KOPT-K1 (cell line): Measurements from ENCODE around the gene EPS15.

Source experiments
- H3K27ac ChIP-seq: fragments of 200-600 bp; sonication (generic); 2 replicates; pipeline ENCODE4 v1.5.1; 2016; ENCODE audit warnings: antibody characterized with exemption, mild to moderate bottlenecking, low read depth, low read length; ENCODE audit not compliant: poor library complexity, severe bottlenecking
- H3K36me3 ChIP-seq: fragments of 200-600 bp; sonication (generic); 2 replicates; pipeline ENCODE4 v1.5.1; 2017; ENCODE audit warnings: antibody characterized with exemption, mild to moderate bottlenecking, low read length, moderate library complexity; ENCODE audit not compliant: insufficient read depth
- H3K9me3 ChIP-seq: fragments of 200-600 bp; sonication (generic); 2 replicates; pipeline ENCODE4 v1.5.1; 2017; ENCODE audit warnings: antibody characterized with exemption, low read length, mild to moderate bottlenecking; ENCODE audit not compliant: insufficient read depth, poor library complexity, severe bottlenecking

The EPS15 gene

DNA sequence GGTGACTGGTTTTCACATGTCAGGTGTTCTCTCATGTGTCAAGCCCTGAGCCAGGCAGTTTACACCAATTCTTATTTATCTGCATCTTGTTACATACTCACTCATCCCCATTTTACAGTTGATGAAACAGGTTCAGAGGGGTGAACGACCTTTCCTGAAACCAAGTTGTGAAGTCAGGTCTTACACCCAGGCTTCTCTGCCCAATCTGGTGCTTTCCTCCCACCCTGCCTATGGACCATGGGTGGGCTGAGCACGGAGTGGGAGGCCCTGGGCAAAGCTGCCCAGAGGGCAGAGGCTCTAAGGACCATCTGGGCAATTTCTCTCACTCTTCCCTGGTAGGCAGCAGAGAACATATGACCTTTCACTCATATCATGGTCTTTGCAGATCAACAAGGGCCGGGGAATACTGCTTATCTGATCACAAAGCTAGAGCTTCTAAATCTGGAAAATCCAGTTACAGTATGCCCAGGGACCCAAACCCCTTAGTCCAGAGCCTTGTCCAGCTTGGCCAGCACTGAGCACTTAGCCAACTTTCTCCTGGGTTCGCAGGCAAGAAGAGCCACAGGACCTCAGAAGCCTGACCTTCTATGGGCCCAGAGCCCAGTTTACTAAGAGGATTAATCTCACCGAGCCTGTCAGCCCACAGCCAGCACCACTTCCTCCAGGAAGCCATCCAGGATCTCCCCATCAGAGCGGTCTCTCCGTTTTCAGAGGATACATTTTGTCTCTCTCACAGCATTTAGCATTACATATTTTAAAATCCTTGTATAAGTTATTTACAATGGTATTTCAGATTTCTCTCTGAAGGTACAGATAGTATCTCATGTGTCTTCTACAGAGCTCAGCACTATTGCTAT, 172.8 kb downstream of the EPS15 start:
- Histone ChIP-seq H3K36me3 (no peaks in the 10 kb centered on the region), H3K9me3 (no peaks in the 10 kb centered on the region), H3K27ac (no peak overlapping the region)

DNA sequence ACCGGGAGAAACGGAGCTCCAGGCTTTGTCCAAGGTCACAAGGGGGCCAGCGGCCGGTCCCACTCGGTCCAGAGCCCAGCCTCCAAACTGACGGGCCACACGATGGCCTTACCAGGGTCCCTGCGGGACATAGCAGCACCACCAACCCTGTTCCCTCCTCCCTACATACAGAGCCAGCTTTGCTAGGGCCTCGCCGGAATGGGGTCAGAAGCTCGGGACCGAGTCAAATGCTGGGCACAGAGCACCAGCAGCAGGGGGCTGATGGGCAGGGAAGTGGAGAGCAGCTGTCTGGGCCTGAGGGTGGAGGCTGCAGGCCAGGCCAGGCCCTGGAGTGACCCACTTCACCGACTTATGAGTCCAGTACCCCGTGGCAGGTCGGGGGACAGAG, 173.8 kb downstream of the EPS15 start:
- Histone ChIP-seq H3K27ac (no peak overlapping the region), H3K9me3 (no peaks in the 10 kb centered on the region), H3K36me3 (no peaks in the 10 kb centered on the region)

DNA sequence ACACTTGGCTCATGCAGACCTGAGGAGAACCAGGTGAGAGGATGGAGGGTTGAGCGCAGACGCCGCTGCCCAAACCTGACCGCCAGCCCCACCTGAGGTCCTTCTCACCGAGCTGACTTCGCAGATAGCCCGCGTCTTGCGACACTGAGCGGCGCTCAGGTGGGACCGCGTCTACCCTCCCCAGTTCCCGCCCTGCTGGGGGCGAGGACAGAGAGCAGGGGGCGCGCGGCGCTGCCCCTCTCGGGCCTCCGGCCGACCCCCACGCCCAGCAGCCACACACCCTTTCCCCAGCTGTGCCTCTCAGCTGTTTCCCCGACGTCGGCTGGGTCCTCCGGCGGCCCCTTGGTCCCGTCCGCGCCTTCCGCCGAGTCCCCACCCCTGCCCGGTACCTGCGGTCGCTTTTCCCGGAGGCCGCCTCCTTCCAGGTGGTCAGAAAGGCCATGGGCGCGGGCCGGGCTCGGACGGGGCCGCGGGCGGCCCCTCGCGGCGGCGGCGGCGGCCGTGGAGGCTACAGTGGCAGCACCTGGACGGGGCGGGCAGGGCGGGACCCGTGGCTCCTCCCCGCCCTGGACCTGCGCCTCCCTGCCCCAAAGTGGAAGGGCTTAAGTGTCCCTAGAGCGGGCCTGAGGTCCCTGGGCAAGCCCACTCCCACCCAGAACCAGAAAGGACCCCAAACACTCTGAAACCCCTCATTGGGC, 174.3 kb downstream of the EPS15 start:
- H3K36me3 ChIP-seq, result no peaks in the 10 kb centered on the region
- no peaks in the 10 kb centered on the region for H3K9me3 ChIP-seq
- H3K27ac ChIP-seq, result no peak overlapping the region

DNA sequence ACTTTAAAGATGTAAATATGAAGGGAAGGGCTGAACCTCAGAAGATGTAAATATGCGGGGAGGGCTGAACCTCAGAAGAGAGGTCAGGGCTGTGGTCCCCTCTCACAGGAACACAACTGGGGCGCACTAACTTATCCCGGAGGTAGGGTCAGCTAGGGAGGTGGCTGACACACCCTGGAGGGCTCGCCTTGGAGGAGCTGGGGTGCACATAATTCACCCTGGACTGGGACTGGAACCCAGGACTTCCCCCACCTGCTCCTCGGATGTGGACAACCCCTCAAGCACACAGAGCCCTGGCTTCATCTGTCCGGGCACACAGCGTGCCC, 174.8 kb downstream of the EPS15 start:
- Histone ChIP-seq H3K36me3 (no peaks in the 10 kb centered on the region), H3K27ac (no peak overlapping the region), H3K9me3 (no peaks in the 10 kb centered on the region)

DNA sequence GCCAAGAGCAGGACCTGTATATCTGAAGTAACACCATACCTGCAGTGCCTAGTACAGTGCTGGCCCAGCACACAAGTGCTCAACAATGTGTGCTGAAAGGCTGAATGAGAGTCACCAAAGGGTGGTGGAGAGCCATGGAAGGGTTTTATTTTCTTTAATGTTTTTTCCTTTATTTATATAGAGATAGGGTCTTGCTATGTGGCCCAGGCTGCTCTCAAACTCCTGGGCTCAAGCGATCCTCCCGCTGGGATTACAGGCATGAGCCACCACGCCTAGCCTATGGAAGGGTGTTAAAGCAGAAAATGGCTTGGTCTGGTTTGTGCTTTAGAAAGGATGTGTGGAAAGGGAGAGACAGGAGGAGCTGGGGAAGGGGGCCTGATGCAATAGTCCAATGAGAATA, 175.4 kb downstream of the EPS15 start:
- Histone ChIP-seq H3K36me3 (no peaks in the 10 kb centered on the region), H3K27ac (no peak overlapping the region), H3K9me3 (no peaks in the 10 kb centered on the region)

DNA sequence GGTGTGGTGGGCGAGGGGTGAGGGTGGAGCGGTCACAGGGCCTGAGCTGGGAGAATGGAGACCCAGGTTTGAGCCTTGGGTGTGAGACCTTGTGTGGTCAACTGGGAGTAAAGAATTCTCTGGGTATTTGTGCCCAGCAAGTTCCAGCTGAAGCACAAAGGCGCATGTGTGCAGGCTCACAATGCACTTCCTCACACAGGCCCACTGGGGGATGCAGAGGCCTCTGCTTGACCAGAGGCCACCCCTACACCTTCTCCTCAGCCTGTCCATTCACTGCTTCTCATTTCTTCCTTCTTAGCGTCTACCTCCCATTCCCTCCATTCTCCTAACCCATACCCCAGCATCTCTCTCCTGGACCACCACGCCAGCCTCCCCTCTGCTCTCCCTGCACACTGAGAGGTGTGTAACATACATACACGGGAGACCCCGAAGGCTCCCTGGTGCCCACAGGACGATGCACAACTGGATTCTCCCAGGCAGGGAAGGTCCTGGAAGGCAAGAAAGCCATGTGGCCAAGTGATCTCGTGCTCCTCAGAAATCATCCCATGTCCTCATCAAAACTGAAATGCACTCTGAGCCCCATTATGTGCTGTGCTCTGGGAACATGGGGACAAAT, 176.4 kb downstream of the EPS15 start:
- H3K27ac ChIP-seq, result no peak overlapping the region

DNA sequence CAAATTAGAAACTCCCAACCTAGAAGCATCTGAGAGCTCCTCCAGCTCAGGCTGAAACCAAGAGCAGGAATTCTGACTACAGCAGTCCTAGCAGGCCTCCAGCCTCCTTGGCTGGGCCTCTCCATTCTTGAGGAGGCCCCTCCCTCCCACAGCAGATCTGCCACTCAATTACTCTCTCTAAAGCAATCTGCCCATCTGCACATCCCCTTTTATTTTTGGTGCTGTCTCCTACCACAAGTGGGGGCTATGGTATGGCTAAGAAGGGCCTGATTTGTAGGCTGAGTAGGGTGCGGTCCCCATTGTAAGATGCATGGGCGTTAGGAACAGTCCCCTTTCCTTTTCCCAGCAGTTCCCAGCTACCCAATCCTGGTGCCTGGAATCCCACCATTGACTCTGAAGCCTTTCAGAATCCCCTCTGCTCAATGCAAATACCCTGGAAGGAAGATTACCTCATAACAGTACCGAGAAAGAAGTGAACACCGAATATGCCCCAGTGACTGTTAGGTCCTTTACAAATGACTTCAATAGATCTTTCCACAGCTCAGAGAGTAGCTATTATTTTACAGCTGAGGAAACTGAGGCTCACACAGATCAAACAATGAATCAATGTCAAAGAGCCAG, 177.1 kb downstream of the EPS15 start:
- Histone ChIP-seq H3K36me3 (no peaks in the 10 kb centered on the region), H3K9me3 (no peaks in the 10 kb centered on the region), H3K27ac (no peak overlapping the region)

More for the DNA sequence above, 176.4 kb downstream of the EPS15 start:
- Histone ChIP-seq H3K36me3 (no peaks in the 10 kb centered on the region), H3K9me3 (no peaks in the 10 kb centered on the region)

DNA sequence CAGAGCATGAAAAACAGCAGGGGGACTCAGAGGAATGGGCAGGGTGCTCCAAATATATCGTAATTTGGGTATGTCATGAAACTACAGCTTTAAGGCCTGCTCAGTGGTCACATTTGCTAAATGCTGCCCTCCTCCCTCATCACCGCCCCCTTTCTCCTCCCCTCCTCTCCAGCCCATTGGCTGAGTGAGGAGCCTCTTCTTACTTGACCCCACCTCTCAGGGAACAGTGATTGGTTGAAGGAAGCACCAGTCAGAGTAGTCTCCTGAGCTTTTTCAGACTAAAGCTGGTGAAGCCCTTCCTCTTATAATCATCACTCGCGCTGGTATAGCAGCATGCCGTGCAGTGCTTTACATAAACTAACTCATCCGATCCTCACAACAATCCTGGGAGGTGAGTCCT, 178.7 kb downstream of the EPS15 start:
- Histone ChIP-seq H3K36me3 (no peaks in the 10 kb centered on the region), H3K27ac (no peak overlapping the region), H3K9me3 (no peaks in the 10 kb centered on the region)

DNA sequence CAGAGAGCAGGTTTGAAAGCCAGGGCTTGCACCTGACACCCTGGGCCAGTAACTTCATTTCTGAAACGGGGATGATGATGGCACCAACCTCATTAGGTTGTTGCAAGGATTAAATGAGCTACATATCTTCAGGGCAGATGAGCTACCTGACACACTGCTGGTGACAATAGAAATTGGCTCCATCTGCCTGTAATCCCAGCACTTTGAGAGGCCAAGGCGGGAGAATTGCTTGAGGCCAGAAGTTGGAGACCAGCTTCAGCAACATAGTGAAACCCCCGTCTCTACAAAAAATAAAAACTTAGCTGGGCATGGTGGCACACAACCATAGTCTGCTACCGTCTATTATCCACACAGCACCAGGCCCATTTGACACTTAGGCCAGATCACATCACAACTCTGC, 182.4 kb downstream of the EPS15 start:
- no peaks in the 10 kb centered on the region for H3K36me3 ChIP-seq
- H3K27ac ChIP-seq, result no peak overlapping the region
- H3K9me3 ChIP-seq, result no peaks in the 10 kb centered on the region

DNA sequence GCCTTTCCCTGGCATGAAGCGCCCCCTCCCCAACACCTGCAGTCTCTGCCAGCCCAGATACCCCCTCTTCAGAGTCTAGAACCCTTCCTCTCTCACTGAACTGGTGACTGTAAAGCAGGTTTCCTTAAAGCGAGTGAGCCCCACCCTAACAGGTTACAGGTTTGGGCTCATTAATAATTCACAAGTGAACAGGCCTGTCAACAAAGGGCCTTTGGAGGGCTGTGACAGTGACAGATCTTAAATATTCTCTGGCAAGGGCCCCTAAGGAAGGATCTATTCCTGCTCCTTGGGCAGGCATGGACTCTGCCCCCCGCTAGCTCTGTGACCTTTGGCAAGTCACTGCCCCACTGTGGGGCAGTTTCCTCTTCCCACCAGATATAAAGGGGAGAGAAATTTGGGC, 183.1 kb downstream of the EPS15 start:
- no peak overlapping the region for H3K27ac ChIP-seq
- H3K36me3 ChIP-seq, result no peaks in the 10 kb centered on the region
- no peaks in the 10 kb centered on the region for H3K9me3 ChIP-seq

DNA sequence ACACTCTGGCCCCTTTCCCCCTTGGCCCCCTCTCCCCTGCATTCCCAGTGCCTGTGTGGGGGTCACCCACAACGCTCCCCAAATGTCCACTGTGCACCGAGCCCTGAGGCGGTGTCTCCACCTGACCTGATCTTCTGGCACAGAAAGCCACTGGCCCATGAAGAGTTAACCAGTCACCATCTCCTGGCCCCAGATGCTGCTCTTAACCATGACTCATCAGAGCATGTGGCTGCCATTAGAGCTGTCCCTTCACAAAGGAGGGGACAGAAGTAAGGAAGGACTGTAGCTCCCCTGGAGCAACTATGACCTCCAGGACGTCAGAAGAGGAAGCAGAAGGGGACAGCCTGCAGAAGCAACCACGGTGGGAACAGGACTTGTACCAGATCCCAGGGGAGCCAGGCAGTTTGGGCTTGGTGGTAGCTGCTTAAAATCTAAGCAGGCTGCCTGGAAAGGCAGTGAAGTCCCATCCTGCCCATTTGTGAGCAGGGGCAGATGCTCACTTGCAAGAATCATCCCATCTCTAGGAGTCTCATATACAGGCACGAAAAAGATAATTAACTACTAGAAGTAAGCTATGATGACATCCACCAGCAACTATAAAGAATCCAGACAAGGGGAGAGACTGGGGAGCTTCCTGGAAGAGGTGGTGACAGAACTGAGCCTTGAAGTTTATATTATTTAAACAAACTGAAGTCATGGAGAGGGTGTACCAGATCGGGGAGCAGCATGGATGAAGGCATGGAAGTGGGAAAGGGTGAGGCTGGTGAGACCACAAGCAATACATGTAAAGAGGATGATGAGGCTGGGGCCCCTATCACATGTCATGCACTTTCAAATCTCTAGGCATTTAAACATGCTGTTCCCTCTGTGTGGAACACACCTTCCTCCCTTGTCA, 187.6 kb downstream of the EPS15 start:
- Histone ChIP-seq H3K9me3 (no peaks in the 10 kb centered on the region), H3K27ac (no peak overlapping the region), H3K36me3 (no peaks in the 10 kb centered on the region)

DNA sequence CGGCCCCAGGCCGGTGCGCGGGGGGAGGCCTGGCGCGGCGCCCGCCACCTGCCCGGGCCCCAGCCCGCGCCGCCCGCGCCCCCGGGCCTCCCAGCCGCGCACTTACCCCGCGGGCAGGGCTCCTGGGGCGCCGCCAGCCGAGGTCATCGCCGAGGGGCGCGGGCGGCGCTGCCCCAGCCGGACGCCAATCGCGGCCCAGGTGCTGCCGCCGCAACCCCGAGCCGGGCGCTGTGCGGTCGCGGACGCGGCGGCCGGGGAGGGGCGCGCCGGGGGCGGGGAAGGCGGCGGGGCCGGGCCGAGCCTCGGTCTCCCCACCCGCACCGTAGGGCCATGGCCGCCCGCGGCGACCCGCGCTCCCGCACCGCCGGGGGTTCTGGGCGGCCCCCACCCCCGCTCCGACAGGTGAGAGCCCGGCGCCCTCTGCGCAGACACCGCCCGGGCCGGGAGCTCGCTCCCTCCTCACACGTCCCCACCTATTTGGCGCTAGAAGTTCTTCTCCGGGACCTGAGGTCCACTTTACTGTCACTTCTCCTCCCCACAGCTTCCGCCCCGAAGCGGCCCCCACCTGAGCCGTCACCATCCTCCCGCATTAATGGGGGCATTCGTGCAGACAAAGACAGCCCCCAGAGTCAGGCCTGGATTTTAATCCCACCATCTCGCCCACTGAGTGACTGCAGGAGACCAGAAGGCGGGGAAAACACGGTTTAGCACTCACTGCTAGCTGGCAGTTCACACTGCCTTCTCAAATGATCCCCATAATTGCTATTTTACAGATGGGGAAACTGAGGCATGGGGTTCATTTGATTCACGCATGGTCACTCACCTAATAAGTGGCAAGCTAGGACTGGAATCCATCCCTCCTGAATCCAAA, 188.5 kb downstream of the EPS15 start, which contains the start of gene TTC39A:
Gene TTC39A, minus strand, starts transcription at position 232 of the 871 bp plus-strand sequence. Its CDS starts 85 bp downstream, at position 147.
- H3K36me3 ChIP-seq, result no peaks in the 10 kb centered on the region
- H3K27ac ChIP-seq, result no peak within 1 kb of the TSS
- no peaks in the 10 kb centered on the region for H3K9me3 ChIP-seq

DNA sequence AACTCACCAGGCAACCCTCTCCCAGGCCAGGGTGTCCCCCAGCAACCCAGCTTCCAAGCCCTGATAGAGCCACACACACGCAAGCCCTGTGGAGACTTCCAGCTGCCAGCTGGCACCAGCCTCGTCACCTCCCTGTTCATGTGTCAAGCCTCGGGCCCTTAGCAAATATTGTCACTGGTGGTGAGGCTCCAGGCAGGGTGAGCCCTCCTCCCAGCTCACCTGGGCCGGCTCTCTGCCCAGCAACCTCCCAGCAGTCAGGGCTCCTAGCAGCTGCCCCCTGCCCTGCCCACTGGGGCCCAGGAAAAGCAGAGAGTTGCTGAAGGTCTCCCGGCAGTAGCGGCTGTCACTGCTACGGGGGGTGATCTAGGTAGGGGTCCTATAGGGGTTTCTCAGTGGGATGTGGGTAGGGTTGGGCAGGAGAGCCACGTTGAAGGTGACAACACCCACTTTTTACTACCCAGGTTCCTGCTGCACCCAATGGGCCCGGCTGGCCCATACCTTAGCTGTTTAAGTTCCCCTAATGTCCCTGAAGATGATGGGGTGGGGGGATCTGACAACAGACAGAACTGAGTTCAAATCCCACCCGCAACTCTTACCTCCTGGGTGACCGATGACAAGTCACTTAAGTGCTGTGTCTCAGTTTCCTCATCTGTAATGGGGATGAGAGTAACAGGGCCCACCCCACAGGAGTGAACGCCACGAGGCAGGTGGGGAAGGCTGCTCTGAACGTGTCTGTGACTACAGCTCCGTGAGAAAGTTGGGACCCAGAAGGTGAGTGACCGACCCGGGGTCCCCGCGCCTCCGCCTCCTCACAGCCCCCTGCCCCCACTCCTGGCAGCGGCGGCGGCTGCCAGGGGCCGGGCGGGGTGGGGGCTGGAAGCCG, 189.4 kb downstream of the EPS15 start:
- no peak overlapping the region for H3K27ac ChIP-seq
- H3K36me3 ChIP-seq, result no peaks in the 10 kb centered on the region
- no peaks in the 10 kb centered on the region for H3K9me3 ChIP-seq
